Posterior vena cava (tissue), 2 donors: ENCODE data around the gene VPREB3. TPM values are rescaled to one million over a fixed set of nuclear protein-coding genes. Genes with fewer than 3 reads are reported as not detected.

Experiments
- DNase-seq: peaks from one replicate; pipeline ENCODE4 v3.0.0-alpha.2; 2020; ENCODE audit warnings: low spot score
- intact Hi-C, 2 donors: fragments of 100-400 bp; cut with DNase I; formaldehyde crosslinking; loops; one replicate each; pipeline versions ENCODE4 v1.14.1 to v1.14.2; 2022 to 2023
- total RNA-seq, 2 donors: library from RNA; stranded (reverse); fragmentation: NEBNext Ultra II Directional; extraction: Animal tissue kit (Norgen Biotek cat#: 25700); gene quantifications; one replicate each; pipeline ENCODE4 v1.2.1, GENCODE V29; 2021
- donor health status: DM: yes; HTN: yes; CAD: no.
- donor health status: DM: yes; HTN: yes; CAD: no.

The VPREB3 gene
- total RNA-seq, 2 donors from 2014 or later: 0.43 TPM; not detected in 1

DNA sequence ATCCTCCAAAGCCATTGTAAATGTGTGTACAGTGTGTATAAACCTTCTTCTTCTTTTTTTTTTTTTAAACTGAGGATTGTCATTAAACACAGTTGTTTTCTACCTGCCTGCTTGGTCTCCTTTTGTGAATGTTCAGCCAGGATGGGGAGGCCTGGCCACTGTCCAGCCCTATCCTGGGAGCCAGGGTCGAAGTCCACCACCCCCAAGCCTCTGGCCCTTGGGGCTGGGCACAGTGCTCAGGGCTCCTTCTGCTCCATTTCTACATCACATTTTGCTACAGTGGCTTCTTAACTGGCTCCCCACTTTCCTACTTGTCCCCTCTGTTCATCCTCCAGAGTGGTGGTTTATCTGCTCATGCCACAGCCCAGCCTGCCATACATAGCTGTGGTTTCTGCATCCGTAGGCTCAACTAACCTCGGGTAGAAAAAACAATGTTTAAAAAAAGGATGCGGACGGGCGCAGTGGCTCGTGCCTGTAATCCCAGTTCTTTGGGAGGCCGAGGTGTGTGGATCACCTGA lies 30.0 kb upstream of the VPREB3 start:
- intact Hi-C loops: loop anchor here in 1 of 2 donors (5.0 kb wide), 1 partner anchor 63 kb away; no protein-coding TSS in a partner anchor
- DNase-seq: peak; percentile 48

DNA sequence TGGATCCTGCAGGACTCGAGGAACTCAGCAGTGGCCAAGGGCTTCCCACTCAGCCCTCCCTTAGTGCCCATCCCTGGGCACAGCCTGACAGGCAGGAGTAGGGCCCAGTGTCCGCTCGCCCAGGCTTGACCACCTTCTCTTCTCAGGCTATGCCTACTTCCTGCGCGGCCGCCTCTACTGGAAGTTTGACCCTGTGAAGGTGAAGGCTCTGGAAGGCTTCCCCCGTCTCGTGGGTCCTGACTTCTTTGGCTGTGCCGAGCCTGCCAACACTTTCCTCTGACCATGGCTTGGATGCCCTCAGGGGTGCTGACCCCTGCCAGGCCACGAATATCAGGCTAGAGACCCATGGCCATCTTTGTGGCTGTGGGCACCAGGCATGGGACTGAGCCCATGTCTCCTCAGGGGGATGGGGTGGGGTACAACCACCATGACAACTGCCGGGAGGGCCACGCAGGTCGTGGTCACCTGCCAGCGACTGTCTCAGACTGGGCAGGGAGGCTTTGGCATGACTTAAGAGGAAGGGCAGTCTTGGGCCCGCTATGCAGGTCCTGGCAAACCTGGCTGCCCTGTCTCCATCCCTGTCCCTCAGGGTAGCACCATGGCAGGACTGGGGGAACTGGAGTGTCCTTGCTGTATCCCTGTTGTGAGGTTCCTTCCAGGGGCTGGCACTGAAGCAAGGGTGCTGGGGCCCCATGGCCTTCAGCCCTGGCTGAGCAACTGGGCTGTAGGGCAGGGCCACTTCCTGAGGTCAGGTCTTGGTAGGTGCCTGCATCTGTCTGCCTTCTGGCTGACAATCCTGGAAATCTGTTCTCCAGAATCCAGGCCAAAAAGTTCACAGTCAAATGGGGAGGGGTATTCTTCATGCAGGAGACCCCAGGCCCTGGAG lies 29.3 kb upstream of the VPREB3 start:
- intact Hi-C loops: loop anchor here in 1 of 2 donors (5.0 kb wide), 1 partner anchor 64 kb away; no protein-coding TSS in a partner anchor

DNA sequence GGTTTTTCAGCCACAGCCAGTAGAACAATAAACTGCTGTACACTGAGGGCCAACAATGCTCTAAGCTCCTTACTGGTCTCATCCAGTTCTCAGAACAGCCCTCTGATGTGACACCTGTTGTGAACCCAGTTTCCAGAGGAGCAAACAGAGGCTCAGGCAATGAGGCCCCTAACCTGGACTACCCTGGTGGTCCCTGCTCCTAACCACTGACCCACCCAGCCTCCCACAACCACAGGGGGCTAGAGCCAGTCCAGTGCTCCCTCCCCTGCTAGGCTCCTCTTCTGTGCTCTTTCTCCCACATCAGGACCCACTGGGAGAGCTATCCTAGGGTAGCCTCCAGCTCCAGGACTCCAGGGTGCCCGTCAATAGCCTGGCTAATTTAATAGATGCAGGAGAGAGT lies 28.5 kb upstream of the VPREB3 start:
- no peak for DNase-seq
- intact Hi-C loops: loop anchor here in 1 of 2 donors (5.0 kb wide), 1 partner anchor 65 kb away; no protein-coding TSS in a partner anchor

More for the DNA sequence above, 29.3 kb upstream of the VPREB3 start:
- DNase-seq: peak; percentile 67

DNA sequence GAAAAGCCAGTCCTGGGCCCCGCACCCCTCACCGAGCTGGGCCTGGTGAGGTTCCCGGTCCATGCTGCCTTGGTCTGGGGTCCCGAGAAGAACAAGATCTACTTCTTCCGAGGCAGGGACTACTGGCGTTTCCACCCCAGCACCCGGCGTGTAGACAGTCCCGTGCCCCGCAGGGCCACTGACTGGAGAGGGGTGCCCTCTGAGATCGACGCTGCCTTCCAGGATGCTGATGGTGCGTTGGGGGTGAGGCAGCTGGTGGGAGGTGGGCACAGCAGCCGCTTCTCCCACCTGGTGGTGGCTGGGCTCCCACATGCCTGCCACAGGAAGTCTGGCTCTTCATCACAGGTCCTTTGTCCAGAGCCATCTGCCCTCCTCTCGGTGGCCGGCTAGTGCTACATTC lies 28.0 kb upstream of the VPREB3 start:
- intact Hi-C loops: loop anchor here in 1 of 2 donors (5.0 kb wide), 1 partner anchor 65 kb away; no protein-coding TSS in a partner anchor
- DNase-seq: peak; percentile 49

DNA sequence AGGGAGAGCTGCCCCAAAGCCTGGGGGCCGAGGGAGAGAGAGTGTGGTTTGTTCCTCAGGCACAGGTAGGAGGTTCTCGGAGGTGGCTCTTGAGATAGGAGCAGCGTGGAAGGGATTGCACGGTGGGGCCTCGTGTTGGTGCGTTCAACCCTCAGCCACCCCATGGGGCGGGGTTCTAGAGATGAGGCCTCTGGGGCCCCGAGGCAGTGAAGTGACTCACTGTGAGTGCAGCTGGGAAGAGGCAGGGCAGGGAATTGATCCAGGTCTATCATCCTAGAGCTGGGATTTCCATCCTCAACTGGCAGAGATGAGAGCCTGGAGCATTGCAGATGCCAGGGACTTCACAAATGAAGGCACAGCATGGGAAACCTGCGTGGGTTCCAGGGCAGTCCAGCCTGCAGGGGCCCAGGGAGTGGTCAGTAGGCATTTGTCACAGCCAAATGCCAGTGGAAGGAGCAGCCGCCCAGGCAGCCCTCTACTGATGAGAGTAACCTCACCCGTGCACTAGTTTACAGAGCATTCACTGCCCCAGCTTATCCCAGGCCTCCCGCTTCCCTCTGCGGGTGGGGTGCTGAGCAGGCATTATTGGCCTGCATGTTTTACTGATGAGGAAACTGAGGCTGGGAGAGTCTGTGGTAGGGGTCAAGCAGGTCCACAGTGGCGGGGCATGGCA lies 27.4 kb upstream of the VPREB3 start:
- peak; percentile 90 for DNase-seq
- intact Hi-C loops: loop anchor here in 1 of 2 donors (5.0 kb wide), 1 partner anchor 66 kb away; no protein-coding TSS in a partner anchor

DNA sequence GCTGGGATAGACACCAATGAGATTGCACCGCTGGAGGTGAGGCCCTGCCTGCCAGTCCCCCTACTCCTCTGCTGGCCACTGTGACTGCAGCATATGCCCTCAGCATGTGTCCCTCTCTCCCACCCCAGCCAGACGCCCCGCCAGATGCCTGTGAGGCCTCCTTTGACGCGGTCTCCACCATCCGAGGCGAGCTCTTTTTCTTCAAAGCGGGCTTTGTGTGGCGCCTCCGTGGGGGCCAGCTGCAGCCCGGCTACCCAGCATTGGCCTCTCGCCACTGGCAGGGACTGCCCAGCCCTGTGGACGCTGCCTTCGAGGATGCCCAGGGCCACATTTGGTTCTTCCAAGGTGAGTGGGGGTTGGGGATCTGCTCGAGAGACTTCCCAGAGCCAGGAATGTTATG lies 26.8 kb upstream of the VPREB3 start:
- peak; percentile 76 for DNase-seq
- intact Hi-C loops: loop anchor here in 1 of 2 donors (5.0 kb wide), 1 partner anchor 66 kb away; no protein-coding TSS in a partner anchor

DNA sequence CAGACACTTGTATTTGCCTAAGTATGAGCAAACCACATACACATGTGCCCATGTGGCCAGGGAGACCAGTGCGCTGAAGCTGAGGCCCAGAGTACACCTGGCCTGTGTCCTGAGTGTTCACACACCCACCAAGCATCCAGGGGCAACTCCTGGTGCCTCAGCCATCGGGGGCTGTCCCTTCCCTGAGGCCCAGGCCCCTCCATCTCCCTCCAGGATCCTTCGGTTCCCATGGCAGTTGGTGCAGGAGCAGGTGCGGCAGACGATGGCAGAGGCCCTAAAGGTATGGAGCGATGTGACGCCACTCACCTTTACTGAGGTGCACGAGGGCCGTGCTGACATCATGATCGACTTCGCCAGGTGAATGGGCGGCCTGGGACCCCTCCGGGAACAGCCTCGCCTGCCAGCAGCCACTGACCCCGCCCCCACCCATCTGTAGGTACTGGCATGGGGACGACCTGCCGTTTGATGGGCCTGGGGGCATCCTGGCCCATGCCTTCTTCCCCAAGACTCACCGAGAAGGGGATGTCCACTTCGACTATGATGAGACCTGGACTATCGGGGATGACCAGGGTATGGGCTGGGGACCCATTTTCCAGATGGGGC lies 26.0 kb upstream of the VPREB3 start:
- intact Hi-C loops: loop anchor here in 1 of 2 donors (5.0 kb wide), 1 partner anchor 67 kb away; no protein-coding TSS in a partner anchor
- DNase-seq: peak; percentile 71

DNA sequence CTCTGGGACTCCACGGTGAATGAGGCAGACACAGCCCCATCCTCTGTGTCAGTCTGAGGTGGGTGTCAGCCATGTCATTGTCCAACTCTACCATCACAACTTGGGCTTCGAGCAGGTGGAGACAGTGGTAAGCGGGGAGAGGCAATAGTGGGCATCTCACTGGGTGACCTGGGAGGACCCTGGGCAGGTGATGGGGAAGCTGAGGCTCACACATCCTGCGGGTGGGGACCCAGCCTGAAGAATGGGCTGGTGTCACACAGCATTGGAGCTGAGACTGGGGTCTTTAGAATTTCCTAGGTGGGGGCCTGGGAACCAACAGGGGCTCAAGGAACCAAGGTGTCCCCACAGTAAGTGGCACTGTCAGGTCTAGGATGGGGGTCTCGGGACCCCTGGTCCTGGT lies 25.5 kb upstream of the VPREB3 start:
- DNase-seq: peak; percentile 68

DNA sequence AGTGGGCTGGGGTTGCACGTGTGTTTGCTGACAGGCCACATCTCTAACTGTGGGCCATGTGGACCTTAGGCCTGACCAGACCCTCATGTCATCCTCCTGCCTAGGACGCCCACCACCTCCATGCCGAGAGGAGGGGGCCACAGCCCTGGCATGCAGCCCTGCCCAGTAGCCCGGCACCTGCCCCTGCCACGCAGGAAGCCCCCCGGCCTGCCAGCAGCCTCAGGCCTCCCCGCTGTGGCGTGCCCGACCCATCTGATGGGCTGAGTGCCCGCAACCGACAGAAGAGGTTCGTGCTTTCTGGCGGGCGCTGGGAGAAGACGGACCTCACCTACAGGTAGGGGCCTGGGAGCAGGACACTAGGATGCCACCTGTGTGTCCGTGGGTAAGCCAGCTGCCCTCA lies 24.9 kb upstream of the VPREB3 start:
- intact Hi-C loops: no loop called here
- peak; percentile 58 for DNase-seq

More for the DNA sequence above, 25.5 kb upstream of the VPREB3 start:
- intact Hi-C loops: loop anchor here in 1 of 2 donors (5.0 kb wide), 1 partner anchor 68 kb away; no protein-coding TSS in a partner anchor

DNA sequence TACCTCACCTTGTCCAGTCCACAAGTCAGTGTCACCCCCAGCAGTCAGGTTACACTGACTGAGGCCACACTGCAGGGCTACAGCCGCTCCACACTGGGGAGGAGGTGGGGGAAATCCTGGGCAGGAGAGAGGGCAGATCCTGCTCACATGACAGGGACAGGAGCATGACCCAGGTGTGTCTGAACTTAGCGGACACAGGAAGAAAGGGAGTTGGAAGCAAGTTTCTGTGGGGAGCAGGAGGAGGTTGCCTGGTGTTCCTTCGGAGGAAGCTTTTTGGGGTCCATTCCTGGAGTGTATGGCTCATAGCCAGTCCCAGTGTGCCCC lies 24.3 kb upstream of the VPREB3 start:
- intact Hi-C loops: no loop called here
- DNase-seq: no peak

DNA sequence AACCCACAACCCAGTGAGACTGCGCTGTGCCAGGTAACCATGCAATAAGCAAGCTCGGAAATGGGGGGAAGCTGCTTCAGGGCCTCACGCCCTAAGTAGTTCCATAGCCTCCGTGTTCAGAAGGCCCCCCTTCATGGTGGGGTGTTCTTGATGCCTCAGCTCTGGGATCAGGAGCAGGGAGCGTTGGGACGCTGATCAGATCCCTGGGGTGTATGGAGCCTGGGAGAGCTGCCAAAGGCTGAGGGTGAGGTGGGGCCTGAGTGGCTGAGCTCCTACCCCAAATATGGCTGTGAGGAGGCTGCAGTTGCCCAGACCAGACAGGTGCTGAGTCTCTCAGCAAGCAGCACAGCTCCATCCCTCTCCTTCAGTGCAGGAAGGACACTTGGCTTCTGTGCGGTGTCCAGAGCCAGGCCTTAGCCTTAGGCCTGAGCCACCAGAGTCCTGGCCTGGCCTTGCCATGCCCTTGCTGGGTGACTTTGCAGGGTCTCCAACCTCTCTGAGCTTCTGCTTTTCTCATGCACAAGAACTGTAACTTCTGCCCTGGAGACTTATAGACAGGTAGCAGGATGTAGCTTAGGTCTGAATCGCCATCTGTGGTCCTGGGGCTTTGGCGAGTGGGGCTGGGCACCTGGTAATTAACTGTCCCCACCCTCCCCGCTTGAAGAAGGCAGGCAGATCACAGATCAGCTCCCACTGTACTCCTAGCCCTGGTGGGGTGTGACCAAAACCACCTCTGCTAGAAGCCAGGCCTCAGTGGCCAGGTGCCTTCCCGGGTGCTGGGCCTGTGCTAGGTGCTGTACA lies 23.8 kb upstream of the VPREB3 start:
- intact Hi-C loops: no loop called here

DNA sequence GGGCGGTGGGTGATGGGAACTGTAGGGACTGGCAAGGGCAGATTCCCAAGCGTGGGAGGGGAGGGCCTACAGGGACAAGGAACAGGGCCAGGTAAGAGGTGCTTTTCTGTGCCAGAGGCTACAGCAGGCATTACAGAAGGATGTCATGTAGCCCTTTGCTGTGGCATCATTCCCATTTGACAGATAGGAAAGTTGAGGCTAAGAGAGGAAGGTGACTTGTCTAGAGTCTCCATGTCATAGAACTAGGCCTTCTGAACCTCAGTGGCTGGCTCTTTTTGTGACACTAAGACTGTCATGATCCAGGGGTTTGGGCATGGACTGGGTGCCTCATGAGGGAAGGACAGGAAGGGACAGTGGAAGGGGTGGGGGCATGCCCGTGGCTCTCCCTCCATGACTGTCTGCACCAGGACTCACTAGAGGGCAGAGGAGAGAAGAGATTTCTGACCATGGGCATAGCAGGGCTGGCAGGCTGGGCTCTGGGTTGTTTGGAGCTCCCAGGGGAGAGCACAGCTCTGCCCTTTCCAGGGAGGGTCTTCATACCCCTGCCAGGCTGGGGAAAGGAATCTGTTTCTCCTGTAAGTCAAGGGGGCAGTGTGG lies 21.7 kb upstream of the VPREB3 start:
- DNase-seq: peak; percentile 66
- intact Hi-C loops: no loop called here

More for the DNA sequence above, 23.8 kb upstream of the VPREB3 start:
- peak; percentile 79 for DNase-seq

DNA sequence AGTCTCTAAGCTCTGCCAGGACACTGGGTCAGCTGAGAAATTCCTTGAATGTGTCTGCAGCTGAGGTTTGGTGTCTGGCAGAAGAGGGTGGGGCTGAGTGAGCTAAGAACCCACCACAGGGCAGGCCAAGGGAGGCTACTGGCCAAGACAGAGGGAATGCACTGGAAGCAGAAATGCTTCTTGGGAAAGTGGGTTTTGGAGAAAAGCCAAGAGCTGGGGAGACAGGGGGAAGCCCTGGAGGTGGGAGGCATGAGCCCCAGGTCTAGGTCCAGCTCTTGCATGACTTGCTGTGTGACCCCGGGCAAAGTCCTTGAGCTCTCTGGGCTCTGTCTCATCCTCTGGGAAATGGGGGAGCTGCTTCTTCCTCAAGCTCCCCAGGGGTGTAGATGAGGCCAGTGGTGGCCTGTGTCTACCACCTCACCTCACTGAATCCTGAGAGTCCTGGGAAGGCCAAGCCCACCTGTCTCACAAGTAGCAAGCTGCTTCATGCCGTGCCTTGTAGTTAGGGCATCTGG lies 20.8 kb upstream of the VPREB3 start:
- intact Hi-C loops: no loop called here
- DNase-seq: peak; percentile 85

DNA sequence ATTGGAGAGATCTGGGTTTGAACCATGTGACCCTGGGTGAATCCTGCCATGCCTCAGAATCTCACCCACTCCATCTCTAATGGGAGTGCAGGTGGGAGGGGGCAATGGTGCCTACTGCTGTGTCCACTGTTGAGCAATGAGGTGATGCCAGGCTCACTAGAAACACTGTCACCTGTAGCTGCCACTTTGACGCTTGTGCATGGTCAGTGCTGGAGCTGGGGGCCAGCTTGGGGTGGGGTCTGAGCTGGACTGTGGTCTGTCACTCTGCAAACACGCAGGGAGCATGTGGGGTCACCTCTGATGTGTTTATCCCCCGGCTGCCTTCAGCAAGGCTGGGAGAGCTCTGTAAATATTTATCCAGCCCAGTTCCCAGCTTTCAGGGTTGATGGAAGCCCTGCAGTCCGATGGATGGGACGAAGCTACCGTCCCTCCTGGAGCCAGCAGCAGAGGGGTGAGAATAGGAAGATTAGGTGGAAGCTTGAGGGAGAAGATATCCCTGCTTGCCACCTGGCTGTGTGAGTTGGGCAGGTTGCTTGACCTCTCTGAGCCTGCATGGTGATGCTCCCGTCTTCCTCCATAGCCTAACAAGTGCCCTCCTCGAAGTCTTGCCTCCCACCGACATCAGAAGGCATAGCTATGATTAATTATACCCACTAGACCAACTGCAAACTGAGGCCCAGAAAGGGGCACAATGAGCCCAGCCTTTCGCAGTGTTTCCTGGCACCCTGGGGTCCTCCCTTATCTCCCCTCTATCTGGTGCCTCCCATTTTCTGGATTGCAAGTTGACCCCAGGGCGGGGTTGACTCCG lies 20.1 kb upstream of the VPREB3 start:
- DNase-seq: peak; percentile 34
- intact Hi-C loops: no loop called here

DNA sequence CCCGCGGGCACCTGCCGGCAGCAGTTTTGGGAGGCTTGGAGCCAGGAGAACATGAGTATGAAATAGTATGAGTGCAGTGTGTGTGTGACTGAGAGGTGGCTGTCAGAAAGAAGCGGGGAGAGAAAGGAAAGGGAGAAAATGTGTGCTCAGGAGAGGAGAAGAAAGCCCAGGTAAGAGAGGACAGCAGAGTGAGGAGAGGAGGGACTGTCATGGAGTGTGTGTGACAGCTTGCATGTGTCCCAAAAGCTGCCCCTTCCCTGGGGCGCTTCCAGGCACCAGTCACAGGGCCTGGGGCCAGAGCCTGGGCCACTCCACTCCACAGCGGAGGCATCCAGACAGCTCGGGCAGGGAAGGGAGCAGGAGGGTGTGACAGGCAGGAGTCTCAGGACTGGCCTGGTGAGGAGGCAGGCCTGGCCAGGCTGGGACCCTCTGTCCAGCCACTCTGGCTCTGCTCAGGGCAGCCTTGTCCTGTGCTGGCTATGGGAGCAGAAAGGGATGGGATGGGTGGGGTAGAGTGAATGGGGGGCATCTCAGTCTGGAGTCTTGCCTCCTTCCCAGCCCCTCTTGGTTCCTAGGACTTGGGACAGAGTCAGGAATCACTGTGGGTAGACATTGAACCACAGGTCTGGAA lies 19.4 kb upstream of the VPREB3 start:
- intact Hi-C loops: no loop called here
- no peak for DNase-seq

DNA sequence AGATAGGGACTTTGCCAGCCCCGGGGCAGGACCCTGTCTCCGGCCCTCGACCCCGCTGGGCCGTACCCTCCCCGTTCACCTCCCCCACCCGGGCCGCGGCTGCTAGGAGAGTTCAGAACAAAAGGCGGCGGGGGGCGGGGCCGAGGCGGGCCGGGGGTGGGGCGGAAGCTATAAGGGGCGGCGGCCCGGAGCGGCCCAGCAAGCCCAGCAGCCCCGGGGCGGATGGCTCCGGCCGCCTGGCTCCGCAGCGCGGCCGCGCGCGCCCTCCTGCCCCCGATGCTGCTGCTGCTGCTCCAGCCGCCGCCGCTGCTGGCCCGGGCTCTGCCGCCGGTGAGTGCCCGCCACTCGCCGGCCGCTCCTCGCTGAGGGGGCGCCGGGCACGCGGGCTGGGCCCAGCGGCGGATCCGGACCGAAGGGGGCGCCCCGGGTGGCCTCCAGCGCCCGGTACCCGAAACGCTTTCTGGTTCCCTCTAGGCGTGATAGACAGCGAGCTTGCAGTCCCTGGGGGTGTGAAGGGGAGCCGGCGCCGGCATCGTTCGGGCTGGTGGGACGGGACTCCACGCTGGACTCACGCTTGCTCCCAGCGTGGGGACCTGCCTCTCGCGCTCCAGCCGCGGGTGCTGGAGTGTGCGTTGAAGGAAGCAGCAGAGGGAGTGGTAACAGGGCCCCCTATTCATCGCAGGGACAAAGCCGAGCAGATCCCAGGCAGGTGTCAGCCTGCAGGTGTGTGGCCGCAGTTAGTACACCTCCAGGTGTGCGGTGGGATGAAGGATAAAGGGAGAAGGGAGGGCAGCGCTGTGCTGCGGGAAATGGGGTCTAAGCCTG lies 18.6 kb upstream of the VPREB3 start, which contains the start of gene MMP11:
Gene MMP11 (plus strand): TSS at position 201 of the 825 bp plus-strand sequence. CDS start 22 bp downstream, at position 223.
- DNase-seq: peak; percentile 79
- intact Hi-C loops: no loop called here
